WERI-Rb-1 (cell line): ENCODE results near the gene KRTAP4-16.
"Not testable (repeated sequence)": the region's sequence is repeated elsewhere in the genome, so short reads cannot be mapped to it uniquely, and the experiment has no call there.

Source experiments
- DNase-seq: peaks from one replicate; pipeline ENCODE4 v3.0.0-alpha.2; 2020
- H3K27ac ChIP-seq: fragments of 250-450 bp; sonication (Bioruptor Pico); 2 replicates; pipeline ENCODE4 v1.5.1; 2020; ENCODE audit warnings: mild to moderate bottlenecking, moderate library complexity
- H3K27me3 ChIP-seq: fragments of 250-450 bp; sonication (Bioruptor Pico); 2 replicates; pipeline ENCODE4 v1.5.1; 2021; ENCODE audit warnings: mild to moderate bottlenecking, low read depth, moderate library complexity; ENCODE audit not compliant: insufficient read depth, severe bottlenecking
- H3K36me3 ChIP-seq: fragments of 250-450 bp; sonication (Bioruptor Pico); 2 replicates; pipeline ENCODE4 v1.5.1; 2020; ENCODE audit warnings: mild to moderate bottlenecking, moderate library complexity
- H3K4me3 ChIP-seq: 2 replicates; pipeline ENCODE4 v1.5.1; 2011; ENCODE audit warnings: low read depth, mild to moderate bottlenecking, control low read depth, low read length
- H3K9me3 ChIP-seq: fragments of 250-450 bp; sonication (Bioruptor Pico); 2 replicates; pipeline ENCODE4 v1.5.1; 2021; ENCODE audit warnings: mild to moderate bottlenecking, moderate library complexity; ENCODE audit not compliant: severe bottlenecking
- CTCF ChIP-seq: IDR thresholded peaks from 2 replicates; pipeline ENCODE4 v1.5.1; 2011; ENCODE audit warnings: low read depth, mild to moderate bottlenecking, control low read depth, inconsistent platforms, low read length

The KRTAP4-16 gene

GRCh38 chr17:41118721-41119120 lies 16.7 kb upstream of the KRTAP4-16 start:
- H3K4me3 ChIP-seq = no peak overlapping the region
- peaks cover 53% of the 10 kb centered on the region for H3K27me3 ChIP-seq
- DNase-seq = no peak
- no peak for TF ChIP-seq CTCF
- H3K36me3 ChIP-seq = no peaks in the 10 kb centered on the region
- peaks cover 7% of the 10 kb centered on the region for H3K9me3 ChIP-seq
- no peak overlapping the region for H3K27ac ChIP-seq

- H3K27ac ChIP-seq, H3K36me3 ChIP-seq, DNase-seq, H3K4me3 ChIP-seq: not testable (repeated sequence)
- H3K27me3 ChIP-seq = peaks cover 53% of the 10 kb centered on the region
- peaks cover 14% of the 10 kb centered on the region for H3K9me3 ChIP-seq
Observed at GRCh38 chr17:41117846-41118386, 15.9 kb upstream of the KRTAP4-16 start, which contains the start of gene KRTAP4-11. Gene KRTAP4-11, minus strand, starts transcription at chr17:41118373. Its CDS starts 58 bp downstream, at chr17:41118315.

GRCh38 chr17:41116297-41116696 lies 14.3 kb upstream of the KRTAP4-16 start:
- Histone ChIP-seq H3K4me3 (no peak overlapping the region), H3K27ac (no peak overlapping the region), H3K27me3 (peaks cover 42% of the 10 kb centered on the region), H3K9me3 (peaks cover 18% of the 10 kb centered on the region), H3K36me3 (no peaks in the 10 kb centered on the region)
- no peak for DNase-seq
- no peak for TF ChIP-seq CTCF

- Histone ChIP-seq H3K36me3 (no peaks in the 10 kb centered on the region), H3K27ac (no peak overlapping the region), H3K4me3 (no peak overlapping the region), H3K9me3 (peaks cover 22% of the 10 kb centered on the region), H3K27me3 (peaks cover 45% of the 10 kb centered on the region)
- no peak for DNase-seq
- TF ChIP-seq CTCF = no peak
Observed at GRCh38 chr17:41111151-41111885, 9.3 kb upstream of the KRTAP4-16 start.

GRCh38 chr17:41108728-41109386 lies 6.8 kb upstream of the KRTAP4-16 start:
- not testable (repeated sequence) for H3K4me3 ChIP-seq, H3K27ac ChIP-seq, DNase-seq, H3K36me3 ChIP-seq
- peaks cover 20% of the 10 kb centered on the region for H3K9me3 ChIP-seq
- H3K27me3 ChIP-seq = peaks cover 33% of the 10 kb centered on the region

- no peaks in the 10 kb centered on the region for H3K36me3 ChIP-seq
- H3K27me3 ChIP-seq = peaks cover 28% of the 10 kb centered on the region
- no peak overlapping the region for H3K4me3 ChIP-seq
- no peak for TF ChIP-seq CTCF
- no peak overlapping the region for H3K27ac ChIP-seq
- peaks cover 14% of the 10 kb centered on the region for H3K9me3 ChIP-seq
- no peak for DNase-seq
Observed at GRCh38 chr17:41107941-41108450, 6.0 kb upstream of the KRTAP4-16 start.

GRCh38 chr17:41105347-41105746 lies 3.3 kb upstream of the KRTAP4-16 start, which contains the start of gene KRTAP4-9:
Gene KRTAP4-9, plus strand, starts transcription at chr17:41105389. Its CDS starts 0 bp downstream, at chr17:41105389.
- H3K27ac ChIP-seq, H3K36me3 ChIP-seq, H3K9me3 ChIP-seq, H3K4me3 ChIP-seq, DNase-seq: not testable (repeated sequence)
- peaks cover 28% of the 10 kb centered on the region for H3K27me3 ChIP-seq

- H3K4me3 ChIP-seq, H3K27ac ChIP-seq, DNase-seq, H3K36me3 ChIP-seq, H3K9me3 ChIP-seq: not testable (repeated sequence)
- peaks cover 28% of the 10 kb centered on the region for H3K27me3 ChIP-seq
Observed at GRCh38 chr17:41104386-41105038, 2.5 kb upstream of the KRTAP4-16 start.
